Osteocyte (in vitro differentiated cells): ENCODE results near the gene CCDC74A. TPM values are rescaled to one million over a fixed set of nuclear protein-coding genes. Genes with fewer than 3 reads are reported as not detected.
"Not testable (repeated sequence)": the region's sequence is repeated elsewhere in the genome, so short reads cannot be mapped to it uniquely, and the experiment has no call there.

Experiments used
- DNase-seq: peaks from one replicate; pipeline ENCODE4 v3.0.0; 2021; ENCODE audit warnings: mixed read lengths; ENCODE audit not compliant: unreplicated experiment; ENCODE audit errors: extremely low spot score
- H3K27ac Mint-ChIP-seq: one replicate; pipeline ENCODE4 v1.8.0; 2021; ENCODE audit warnings: mild to moderate bottlenecking, mixed read lengths; ENCODE audit not compliant: unreplicated experiment
- H3K27me3 Mint-ChIP-seq: one replicate; pipeline ENCODE4 v1.8.0; 2021; ENCODE audit warnings: mixed read lengths; ENCODE audit not compliant: unreplicated experiment
- H3K36me3 Mint-ChIP-seq: one replicate; pipeline ENCODE4 v1.8.0; 2021; ENCODE audit warnings: mixed read lengths; ENCODE audit not compliant: unreplicated experiment
- H3K4me1 Mint-ChIP-seq: one replicate; pipeline ENCODE4 v1.8.0; 2021; ENCODE audit warnings: mixed read lengths; ENCODE audit not compliant: unreplicated experiment
- H3K4me3 Mint-ChIP-seq: one replicate; pipeline ENCODE4 v1.8.0; 2021; ENCODE audit warnings: mild to moderate bottlenecking, moderate library complexity, mixed read lengths; ENCODE audit not compliant: unreplicated experiment
- H3K9me3 Mint-ChIP-seq: one replicate; pipeline ENCODE4 v1.8.0; 2021; ENCODE audit warnings: mixed read lengths; ENCODE audit not compliant: unreplicated experiment
- total RNA-seq: library from RNA; stranded (reverse); gene quantifications from 2 replicates; pipeline ENCODE4 v1.2.1, GENCODE V29; 2021
- TF ChIP-seq, protein P1 (sequence below): fragments of 200-600 bp; sonication (generic); IDR thresholded peaks from 2 replicates; pipeline ENCODE4 v1.5.0; 2021; ENCODE audit warnings: antibody characterized with exemption, mild to moderate bottlenecking, moderate library complexity

Gene CCDC74A
- total RNA-seq, 1 donor from 2014 or later = 2.4 TPM

- not testable (repeated sequence) for H3K27ac Mint-ChIP-seq, H3K4me1 Mint-ChIP-seq, H3K9me3 Mint-ChIP-seq, DNase-seq, H3K4me3 Mint-ChIP-seq, H3K27me3 Mint-ChIP-seq
- H3K36me3 Mint-ChIP-seq = peaks cover 16% of the 10 kb centered on the region
Observed at GRCh38 chr2:131514408-131515166, 13.1 kb upstream of the CCDC74A start.

DNA sequence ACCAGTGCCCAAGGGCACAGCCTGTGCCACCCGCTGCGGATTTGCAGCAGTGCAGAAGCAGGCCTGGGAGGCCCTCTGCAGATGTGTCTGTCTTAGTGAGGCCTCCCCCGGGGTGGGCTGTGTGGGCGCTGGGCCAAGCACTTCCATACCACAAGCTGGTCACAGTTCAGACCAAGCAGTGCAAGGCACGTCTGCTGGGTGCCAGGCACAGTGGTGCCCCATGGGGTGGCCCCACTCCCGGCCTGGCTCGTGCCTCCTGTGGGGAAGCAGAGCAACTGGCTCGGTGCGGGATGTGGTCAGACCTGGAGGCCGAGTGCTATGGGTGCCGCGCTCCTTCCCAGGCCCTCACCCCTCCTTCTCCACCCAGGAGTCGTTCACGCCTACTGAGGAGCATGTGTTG, 12.5 kb upstream of the CCDC74A start:
- not testable (repeated sequence) for H3K9me3 Mint-ChIP-seq
- peaks cover 17% of the 10 kb centered on the region for H3K36me3 Mint-ChIP-seq

DNA sequence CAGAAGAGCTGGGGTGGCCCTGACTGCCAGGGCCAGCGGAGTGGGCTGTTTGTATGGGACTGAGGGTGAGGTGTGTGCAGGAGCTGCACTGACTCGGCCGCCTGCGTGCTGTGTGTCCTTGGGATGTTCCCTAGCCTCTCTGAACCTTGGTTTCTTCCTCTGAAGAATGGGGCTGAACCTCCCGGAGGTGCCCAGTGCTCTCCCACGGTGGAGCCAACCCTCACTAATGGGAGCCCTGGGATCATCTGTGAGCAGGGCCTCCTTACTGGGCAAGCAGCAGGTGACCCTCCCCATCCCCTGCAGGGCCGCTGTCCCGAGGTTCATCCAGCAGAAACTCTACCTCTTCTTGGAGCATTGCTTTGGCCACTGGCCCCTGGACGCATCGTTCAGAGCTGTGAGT, 11.7 kb upstream of the CCDC74A start:
- DNase-seq = no peak
- peaks cover 17% of the 10 kb centered on the region for H3K36me3 Mint-ChIP-seq
- H3K27ac Mint-ChIP-seq = no peak overlapping the region
- H3K27me3 Mint-ChIP-seq = no peaks in the 10 kb centered on the region
- no peaks in the 10 kb centered on the region for H3K9me3 Mint-ChIP-seq
- no peak overlapping the region for H3K4me3 Mint-ChIP-seq
- H3K4me1 Mint-ChIP-seq = no peaks in the 10 kb centered on the region
- TF ChIP-seq, protein P1, sequence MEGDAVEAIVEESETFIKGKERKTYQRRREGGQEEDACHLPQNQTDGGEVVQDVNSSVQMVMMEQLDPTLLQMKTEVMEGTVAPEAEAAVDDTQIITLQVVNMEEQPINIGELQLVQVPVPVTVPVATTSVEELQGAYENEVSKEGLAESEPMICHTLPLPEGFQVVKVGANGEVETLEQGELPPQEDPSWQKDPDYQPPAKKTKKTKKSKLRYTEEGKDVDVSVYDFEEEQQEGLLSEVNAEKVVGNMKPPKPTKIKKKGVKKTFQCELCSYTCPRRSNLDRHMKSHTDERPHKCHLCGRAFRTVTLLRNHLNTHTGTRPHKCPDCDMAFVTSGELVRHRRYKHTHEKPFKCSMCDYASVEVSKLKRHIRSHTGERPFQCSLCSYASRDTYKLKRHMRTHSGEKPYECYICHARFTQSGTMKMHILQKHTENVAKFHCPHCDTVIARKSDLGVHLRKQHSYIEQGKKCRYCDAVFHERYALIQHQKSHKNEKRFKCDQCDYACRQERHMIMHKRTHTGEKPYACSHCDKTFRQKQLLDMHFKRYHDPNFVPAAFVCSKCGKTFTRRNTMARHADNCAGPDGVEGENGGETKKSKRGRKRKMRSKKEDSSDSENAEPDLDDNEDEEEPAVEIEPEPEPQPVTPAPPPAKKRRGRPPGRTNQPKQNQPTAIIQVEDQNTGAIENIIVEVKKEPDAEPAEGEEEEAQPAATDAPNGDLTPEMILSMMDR = no peak

More for the DNA sequence above, 12.5 kb upstream of the CCDC74A start:
- DNase-seq, H3K27me3 Mint-ChIP-seq, H3K4me1 Mint-ChIP-seq, H3K4me3 Mint-ChIP-seq, H3K27ac Mint-ChIP-seq: not testable (repeated sequence)

- not testable (repeated sequence) for H3K4me1 Mint-ChIP-seq, H3K27me3 Mint-ChIP-seq, DNase-seq, H3K4me3 Mint-ChIP-seq, H3K27ac Mint-ChIP-seq, H3K9me3 Mint-ChIP-seq
- peaks cover 17% of the 10 kb centered on the region for H3K36me3 Mint-ChIP-seq
Observed at GRCh38 chr2:131516621-131517020, 11.1 kb upstream of the CCDC74A start.

- H3K4me3 Mint-ChIP-seq = no peak overlapping the region
- no peaks in the 10 kb centered on the region for H3K9me3 Mint-ChIP-seq
- no peaks in the 10 kb centered on the region for H3K4me1 Mint-ChIP-seq
- no peak overlapping the region for H3K27ac Mint-ChIP-seq
- H3K36me3 Mint-ChIP-seq = peaks cover 16% of the 10 kb centered on the region
- TF ChIP-seq, protein P1 = no peak
- no peaks in the 10 kb centered on the region for H3K27me3 Mint-ChIP-seq
- DNase-seq = no peak
Observed at GRCh38 chr2:131517106-131517831, 10.4 kb upstream of the CCDC74A start.

GRCh38 chr2:131517856-131518255, 9.8 kb upstream of the CCDC74A start:
- not testable (repeated sequence) for H3K27ac Mint-ChIP-seq, H3K9me3 Mint-ChIP-seq, DNase-seq, H3K27me3 Mint-ChIP-seq, H3K4me1 Mint-ChIP-seq, H3K4me3 Mint-ChIP-seq
- peaks cover 13% of the 10 kb centered on the region for H3K36me3 Mint-ChIP-seq

GRCh38 chr2:131518531-131518930, 9.2 kb upstream of the CCDC74A start:
- H3K4me3 Mint-ChIP-seq, H3K27ac Mint-ChIP-seq, H3K4me1 Mint-ChIP-seq, H3K9me3 Mint-ChIP-seq, H3K27me3 Mint-ChIP-seq, DNase-seq: not testable (repeated sequence)
- peaks cover 13% of the 10 kb centered on the region for H3K36me3 Mint-ChIP-seq
